ENCODE data around the gene PLEKHH1.
"Not testable (repeated sequence)": the region's sequence is repeated elsewhere in the genome, so short reads cannot be mapped to it uniquely, and the experiment has no call there.

Gene PLEKHH1

GRCh38 chr14:67579040-67579439 is 46.0 kb downstream of the PLEKHH1 start:
- Mint-ChIP-seq H3K9me3 (no peaks in the 10 kb centered on the region), H3K4me1 (peaks cover 12% of the 10 kb centered on the region), H3K4me3 (no peak overlapping the region), H3K27ac (no peak overlapping the region), H3K36me3 (no peaks in the 10 kb centered on the region), H3K27me3 (peaks cover 6% of the 10 kb centered on the region)
- DNase-seq = no peak
- CTCF ChIA-PET = interaction anchor here (0.8 to 2.8 kb wide), 2 partner anchors 125 to 151 kb away, joined by 3 to 14 read pairs; no protein-coding TSS in a partner anchor

GRCh38 chr14:67579636-67580035 is 46.5 kb downstream of the PLEKHH1 start:
- peaks cover 6% of the 10 kb centered on the region for H3K27me3 Mint-ChIP-seq
- no peak overlapping the region for H3K4me3 Mint-ChIP-seq
- H3K9me3 Mint-ChIP-seq = no peaks in the 10 kb centered on the region
- no peak overlapping the region for H3K27ac Mint-ChIP-seq
- H3K4me1 Mint-ChIP-seq = peaks cover 12% of the 10 kb centered on the region
- H3K36me3 Mint-ChIP-seq = no peaks in the 10 kb centered on the region
- no peak for DNase-seq
- CTCF ChIA-PET = interaction anchor here (0.8 to 5.7 kb wide), 4 partner anchors 8 to 152 kb away, joined by 3 to 34 read pairs (median 8); no protein-coding TSS in a partner anchor

DNA sequence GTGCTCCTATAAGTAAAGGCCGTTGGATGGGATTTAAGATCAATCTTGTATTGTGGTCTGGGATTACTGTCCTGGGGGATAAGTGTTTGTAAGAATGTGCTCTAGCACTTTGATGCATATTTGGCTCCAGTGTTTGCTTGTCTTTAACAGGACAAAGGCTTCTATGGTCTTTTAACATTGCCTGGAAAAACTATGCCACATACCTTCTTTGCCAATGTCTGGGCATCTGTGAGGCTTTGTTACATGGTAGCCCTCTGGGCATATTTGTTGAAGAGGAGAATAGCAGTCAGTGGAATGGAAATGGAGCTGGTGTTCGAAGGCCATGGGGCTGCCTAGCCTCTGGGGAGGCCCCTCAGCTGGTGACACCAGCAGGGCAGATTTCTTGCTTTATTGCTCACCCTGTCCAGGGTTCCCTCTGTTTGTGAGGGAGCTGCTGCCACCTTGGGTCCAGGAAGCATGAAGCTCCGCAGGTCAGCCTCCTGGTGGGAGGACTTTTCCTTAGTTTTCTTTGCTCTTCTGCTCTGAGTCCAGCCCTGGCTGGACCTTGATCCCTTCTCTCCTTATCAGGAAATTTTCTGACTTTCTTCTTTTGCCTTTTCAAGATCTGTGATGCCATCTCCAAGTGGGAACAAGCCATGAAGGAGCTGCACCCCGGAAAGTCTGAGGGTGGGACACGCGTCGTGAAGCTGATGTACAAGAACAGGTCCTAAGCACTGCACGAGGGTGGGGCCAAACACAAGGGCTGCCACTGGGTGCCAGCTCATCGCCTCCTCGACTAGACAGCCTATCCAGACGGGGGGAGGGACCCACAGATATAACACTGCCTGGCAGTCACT is 47.5 kb downstream of the PLEKHH1 start:
- no peaks in the 10 kb centered on the region for H3K9me3 Mint-ChIP-seq
- no peaks in the 10 kb centered on the region for H3K36me3 Mint-ChIP-seq

GRCh38 chr14:67581643-67582042 is 48.6 kb downstream of the PLEKHH1 start:
- CTCF ChIA-PET = interaction anchor here (0.7 to 5.7 kb wide), 5 partner anchors 10 to 154 kb away, joined by 3 to 34 read pairs (median 10); no protein-coding TSS in a partner anchor
- H3K36me3 Mint-ChIP-seq = no peaks in the 10 kb centered on the region

More for the DNA sequence above, 47.5 kb downstream of the PLEKHH1 start:
- Mint-ChIP-seq H3K4me1 (peaks cover 12% of the 10 kb centered on the region), H3K27me3 (peaks cover 6% of the 10 kb centered on the region), H3K4me3 (no peak overlapping the region), H3K27ac (no peak overlapping the region)
- DNase-seq = no peak
- CTCF ChIA-PET = interaction anchor here (1.0 to 5.7 kb wide), 6 partner anchors 9 to 153 kb away, joined by 3 to 34 read pairs (median 10); no protein-coding TSS in a partner anchor

DNA sequence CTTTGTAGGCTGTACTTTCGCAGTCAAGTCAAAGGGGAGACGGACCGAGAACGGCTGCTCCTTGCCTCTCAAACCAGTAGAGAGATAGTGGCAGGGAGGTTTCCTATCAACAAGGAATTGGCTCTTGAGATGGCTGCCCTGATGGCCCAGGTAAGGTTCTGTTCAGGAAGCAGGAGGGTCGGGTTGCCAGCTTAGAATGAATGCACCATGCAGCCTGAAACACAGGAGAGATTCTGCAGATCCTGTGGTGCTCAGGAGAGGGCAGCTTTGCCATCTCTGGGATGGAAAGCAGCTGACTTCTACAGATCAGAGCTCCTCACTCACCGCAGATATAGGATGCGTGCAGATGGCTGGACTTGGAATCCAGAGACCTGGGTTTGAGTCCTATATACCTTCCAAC is 49.0 kb downstream of the PLEKHH1 start:
- Mint-ChIP-seq H3K9me3 (no peaks in the 10 kb centered on the region), H3K4me1 (peaks cover 12% of the 10 kb centered on the region), H3K36me3 (no peaks in the 10 kb centered on the region), H3K27ac (no peak overlapping the region), H3K4me3 (no peak overlapping the region), H3K27me3 (no peaks in the 10 kb centered on the region)
- DNase-seq = no peak
- CTCF ChIA-PET = interaction anchor here (0.7 to 5.7 kb wide), 5 partner anchors 10 to 155 kb away, joined by 3 to 34 read pairs (median 9); no protein-coding TSS in a partner anchor

More at GRCh38 chr14:67581643-67582042, 48.6 kb downstream of the PLEKHH1 start:
- H3K27ac Mint-ChIP-seq = no peak overlapping the region
- peaks cover 12% of the 10 kb centered on the region for H3K4me1 Mint-ChIP-seq
- DNase-seq = no peak
- no peaks in the 10 kb centered on the region for H3K27me3 Mint-ChIP-seq
- no peak overlapping the region for H3K4me3 Mint-ChIP-seq
- no peaks in the 10 kb centered on the region for H3K9me3 Mint-ChIP-seq

- DNase-seq = peak; percentile 55
- H3K27ac Mint-ChIP-seq = no peak overlapping the region
These were observed 50.9 kb downstream of the PLEKHH1 start for GRCh38 chr14:67583711-67584644.

GRCh38 chr14:67584978-67585377 is 51.9 kb downstream of the PLEKHH1 start:
- CTCF ChIA-PET = interaction anchor here (0.7 to 5.7 kb wide), 9 partner anchors 13 to 118 kb away, joined by 3 to 51 read pairs (median 5); partner anchors contain the start of gene RDH12
- H3K27me3 Mint-ChIP-seq = no peaks in the 10 kb centered on the region
- H3K4me3 Mint-ChIP-seq = no peak overlapping the region
- no peak for DNase-seq
- peaks cover 12% of the 10 kb centered on the region for H3K4me1 Mint-ChIP-seq
- H3K36me3 Mint-ChIP-seq = peaks cover 11% of the 10 kb centered on the region
- H3K9me3 Mint-ChIP-seq = no peaks in the 10 kb centered on the region
- no peak overlapping the region for H3K27ac Mint-ChIP-seq

More at GRCh38 chr14:67583711-67584644, 50.9 kb downstream of the PLEKHH1 start:
- Mint-ChIP-seq H3K4me1 (peaks cover 12% of the 10 kb centered on the region), H3K4me3 (no peak overlapping the region), H3K36me3 (peaks cover 7% of the 10 kb centered on the region), H3K9me3 (no peaks in the 10 kb centered on the region), H3K27me3 (no peaks in the 10 kb centered on the region)
- CTCF ChIA-PET = interaction anchor here (0.7 to 5.7 kb wide), 12 partner anchors 12 to 156 kb away, joined by 3 to 51 read pairs (median 4); partner anchors contain the start of gene RDH12

DNA sequence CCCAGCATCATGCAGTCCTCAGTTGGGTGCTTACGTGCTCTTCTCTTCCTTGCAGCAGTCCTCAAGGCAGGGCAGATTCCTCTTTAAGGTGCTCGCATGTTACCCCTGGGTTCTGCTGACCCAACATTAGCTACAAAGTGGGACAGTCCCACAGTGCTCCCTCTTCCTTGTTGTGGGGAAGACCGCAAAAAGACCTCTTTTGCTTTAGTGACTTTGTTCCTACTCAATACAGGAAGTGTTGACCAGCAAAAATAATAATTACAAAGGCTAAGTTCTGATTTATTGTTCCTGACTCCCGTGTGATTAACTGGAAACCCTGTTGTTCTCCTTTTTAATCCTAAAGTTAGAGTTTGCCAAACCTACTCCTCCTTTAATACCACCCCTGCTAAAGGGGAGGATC is 53.3 kb downstream of the PLEKHH1 start:
- CTCF ChIA-PET = interaction anchor here (1.2 to 5.1 kb wide), 5 partner anchors 14 to 117 kb away, joined by 3 to 51 read pairs (median 6); partner anchors contain the start of genes ARG2, PIGH and RDH12
- Mint-ChIP-seq H3K9me3 (no peaks in the 10 kb centered on the region), H3K4me1 (peaks cover 8% of the 10 kb centered on the region)

DNA sequence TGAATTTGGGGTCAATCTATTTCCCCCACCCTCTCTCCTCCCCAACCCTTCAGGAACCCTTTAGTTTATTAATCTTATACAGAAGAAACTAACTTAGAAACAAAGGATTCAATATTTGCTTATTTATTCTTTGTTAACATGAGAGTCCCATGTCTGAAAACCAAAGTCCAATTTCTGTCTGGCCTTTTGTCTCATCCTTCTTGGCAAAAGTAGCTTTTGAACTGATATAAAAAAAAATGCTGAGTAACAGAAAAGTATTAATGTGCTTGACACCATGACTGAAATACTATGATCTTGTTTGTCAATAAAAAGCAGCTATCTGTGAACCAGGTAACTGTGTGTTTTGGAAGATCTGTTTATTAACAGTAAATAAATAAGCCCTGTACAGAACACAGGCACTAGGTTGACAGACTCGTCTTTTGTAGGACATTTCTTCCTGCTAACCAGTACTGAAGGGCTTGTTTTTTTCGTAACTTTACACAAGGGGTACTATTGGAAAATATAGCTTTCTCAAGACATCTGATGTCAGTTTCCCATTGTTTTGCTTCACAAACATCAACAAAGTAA is 56.2 kb downstream of the PLEKHH1 start:
- H3K4me1 Mint-ChIP-seq = no peaks in the 10 kb centered on the region
- no peaks in the 10 kb centered on the region for H3K9me3 Mint-ChIP-seq
- peaks cover 14% of the 10 kb centered on the region for H3K36me3 Mint-ChIP-seq
- no peak for DNase-seq
- H3K27ac Mint-ChIP-seq = no peak overlapping the region
- no peaks in the 10 kb centered on the region for H3K27me3 Mint-ChIP-seq
- CTCF ChIA-PET = interaction anchor here (0.8 to 3.6 kb wide), 4 partner anchors 18 to 115 kb away, joined by 3 to 12 read pairs (median 4); no protein-coding TSS in a partner anchor
- H3K4me3 Mint-ChIP-seq = no peak overlapping the region

More for the DNA sequence above, 53.3 kb downstream of the PLEKHH1 start:
- Mint-ChIP-seq H3K36me3 (peaks cover 11% of the 10 kb centered on the region), H3K4me3 (no peak overlapping the region), H3K27ac (no peak overlapping the region), H3K27me3 (no peaks in the 10 kb centered on the region)
- DNase-seq = no peak

- H3K27me3 Mint-ChIP-seq, DNase-seq, H3K4me3 Mint-ChIP-seq, H3K9me3 Mint-ChIP-seq, CTCF ChIA-PET, H3K27ac Mint-ChIP-seq: not testable (repeated sequence)
- Mint-ChIP-seq H3K4me1 (peaks cover 23% of the 10 kb centered on the region), H3K36me3 (peaks cover 24% of the 10 kb centered on the region)
These were observed 60.6 kb downstream of the PLEKHH1 start for GRCh38 chr14:67593650-67594049.

DNA sequence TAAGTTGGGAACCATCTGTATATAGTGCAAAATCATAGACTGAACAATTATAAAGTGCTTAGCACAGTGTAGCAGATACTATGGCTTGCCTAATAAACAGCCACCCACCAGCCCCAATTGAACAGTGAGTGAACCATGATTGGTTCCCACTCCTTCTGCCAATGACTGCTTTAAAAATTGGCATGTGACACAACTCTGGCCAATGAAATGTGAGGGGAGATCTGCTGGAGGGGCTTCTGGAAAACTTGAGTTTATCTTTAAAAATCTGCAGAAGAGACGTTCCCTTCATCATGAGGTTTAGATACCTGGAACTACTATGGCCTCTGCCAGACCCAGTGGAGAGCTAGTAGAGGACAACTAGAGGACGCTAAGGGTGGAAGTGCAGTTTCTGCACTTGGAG is 62.3 kb downstream of the PLEKHH1 start:
- no peak for DNase-seq
- CTCF ChIA-PET = interaction anchor here (1.8 kb wide), 1 partner anchor 24 kb away, joined by 6 read pairs; no protein-coding TSS in a partner anchor
- Mint-ChIP-seq H3K4me1 (peaks cover 38% of the 10 kb centered on the region), H3K4me3 (no peak overlapping the region), H3K27me3 (no peaks in the 10 kb centered on the region), H3K36me3 (peaks cover 18% of the 10 kb centered on the region), H3K27ac (no peak overlapping the region), H3K9me3 (peaks cover 2% of the 10 kb centered on the region)

DNA sequence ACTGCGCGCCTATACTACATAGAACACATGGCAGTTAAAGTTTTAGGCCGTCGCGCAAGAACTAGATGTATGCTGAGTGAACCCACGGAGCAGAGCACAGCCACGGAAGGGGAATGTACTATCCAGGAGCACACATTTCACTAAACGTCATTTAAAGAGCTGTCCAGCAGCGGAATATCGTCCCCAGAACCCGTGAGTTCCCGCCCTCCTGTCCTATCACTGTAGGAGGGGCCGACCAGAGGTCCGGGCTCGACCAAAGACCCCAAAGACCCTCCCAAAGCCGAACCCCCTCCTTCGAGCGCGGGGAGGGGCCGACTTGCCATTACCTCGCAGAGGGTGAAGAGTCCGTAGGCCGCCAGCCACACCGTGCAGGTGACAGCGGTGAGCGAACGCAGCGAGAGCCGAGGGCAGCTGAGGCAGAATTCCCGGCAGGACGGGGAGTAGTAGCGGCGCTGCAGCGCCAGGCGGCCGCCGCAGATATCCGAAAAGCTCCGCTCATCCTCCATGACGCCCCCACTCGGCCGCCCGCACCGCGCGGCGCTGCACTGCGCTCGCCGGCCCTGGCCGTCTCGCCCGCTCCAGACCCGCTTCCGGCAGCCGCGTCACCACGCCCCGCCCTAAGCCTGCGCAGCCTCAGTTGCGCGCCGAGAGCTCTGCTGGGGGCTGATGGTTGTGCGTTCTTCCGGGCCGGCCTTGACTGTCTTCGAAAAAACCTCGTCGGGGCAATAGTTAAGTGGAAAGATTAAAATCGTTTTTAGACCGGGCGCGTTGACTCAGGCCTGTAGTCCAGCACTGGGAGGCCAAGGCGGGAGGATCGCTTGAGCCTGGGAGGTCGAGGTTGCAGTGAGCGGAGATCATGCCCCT is 66.8 kb downstream of the PLEKHH1 start, which contains the start of gene PIGH:
PIGH (minus strand) TSS at position 571 of the 864 bp plus-strand sequence; CDS start at position 506, 65 bp downstream.
- peaks cover 4% of the 10 kb centered on the region for H3K9me3 Mint-ChIP-seq
- H3K27me3 Mint-ChIP-seq = peaks cover 17% of the 10 kb centered on the region
- peak; percentile 95 for DNase-seq
- CTCF ChIA-PET = interaction anchor here (0.5 to 2.7 kb wide), 15 partner anchors 10 to 194 kb away, joined by 3 to 15 read pairs (median 5); partner anchors contain the start of genes ARG2 and RDH11
- H3K36me3 Mint-ChIP-seq = peaks cover 14% of the 10 kb centered on the region
- peaks cover 41% of the 10 kb centered on the region for H3K4me1 Mint-ChIP-seq
- peak within 1 kb of the TSS; percentile 87 for H3K27ac Mint-ChIP-seq
- H3K4me3 Mint-ChIP-seq = peak within 1 kb of the TSS; percentile 94
